Measurements from ENCODE around the gene PICK1.

Gene PICK1

GRCh38 chr22:38032681-38033521, 24.3 kb upstream of the PICK1 start (continued):
- TF ChIP-seq ZNF48 (tag by site-specific recombination; IDR thresholded peaks at IDR 0.05) = no peak
- TF ChIP-seq OVOL3 (tag by site-specific recombination; IDR thresholded peaks at IDR 0.05) = no peak
- TF ChIP-seq ZXDB (tag by site-specific recombination; IDR thresholded peaks at IDR 0.05) = no peak
- TF ChIP-seq ZNF664 (tag by site-specific recombination; IDR thresholded peaks at IDR 0.05) = no peak
- no peak for TF ChIP-seq ZNF426 (tag by site-specific recombination; IDR thresholded peaks at IDR 0.05)
- no peak for TF ChIP-seq WT1 (tag by site-specific recombination; IDR thresholded peaks at IDR 0.05)
- no peak for TF ChIP-seq ZSCAN18 (tag by site-specific recombination; IDR thresholded peaks at IDR 0.05)
- TF ChIP-seq TRIM28 (IDR thresholded peaks at IDR 0.05; ENCODE audit: borderline replicate concordance, low read length) = no peak
- TF ChIP-seq ZNF521 (tag by site-specific recombination; IDR thresholded peaks at IDR 0.05) = no peak
- no peak for TF ChIP-seq REPIN1 (tag by site-specific recombination; IDR thresholded peaks at IDR 0.05; ENCODE audit: low read depth)
- TF ChIP-seq SALL2 (tag by site-specific recombination; IDR thresholded peaks at IDR 0.05; ENCODE audit: borderline replicate concordance) = no peak
- peak; percentile 78; the same call in 1 of the 2 replicates for TF ChIP-seq ZNF558 (tag by site-specific recombination; IDR thresholded peaks at IDR 0.05)
- TF ChIP-seq ZFP3 (tag by site-specific recombination; IDR thresholded peaks at IDR 0.05; ENCODE audit: low read depth) = peak; percentile 89
- TF ChIP-seq, protein P1, sequence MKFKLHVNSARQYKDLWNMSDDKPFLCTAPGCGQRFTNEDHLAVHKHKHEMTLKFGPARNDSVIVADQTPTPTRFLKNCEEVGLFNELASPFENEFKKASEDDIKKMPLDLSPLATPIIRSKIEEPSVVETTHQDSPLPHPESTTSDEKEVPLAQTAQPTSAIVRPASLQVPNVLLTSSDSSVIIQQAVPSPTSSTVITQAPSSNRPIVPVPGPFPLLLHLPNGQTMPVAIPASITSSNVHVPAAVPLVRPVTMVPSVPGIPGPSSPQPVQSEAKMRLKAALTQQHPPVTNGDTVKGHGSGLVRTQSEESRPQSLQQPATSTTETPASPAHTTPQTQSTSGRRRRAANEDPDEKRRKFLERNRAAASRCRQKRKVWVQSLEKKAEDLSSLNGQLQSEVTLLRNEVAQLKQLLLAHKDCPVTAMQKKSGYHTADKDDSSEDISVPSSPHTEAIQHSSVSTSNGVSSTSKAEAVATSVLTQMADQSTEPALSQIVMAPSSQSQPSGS (tag by site-specific recombination; IDR thresholded peaks at IDR 0.05; ENCODE audit: low read depth) = peak; percentile 96
- TF ChIP-seq ZNF350 (tag by site-specific recombination; IDR thresholded peaks at IDR 0.05) = no peak
- 0 out of 2 replicates have a peak, but pooled peaks have one; percentile 52 for TF ChIP-seq ZBTB48 (tag by site-specific recombination; IDR thresholded peaks at IDR 0.05)
- TF ChIP-seq MZF1 (tag by site-specific recombination; IDR thresholded peaks at IDR 0.05; ENCODE audit: borderline replicate concordance) = no peak
- TF ChIP-seq ZNF132 (tag by site-specific recombination; IDR thresholded peaks at IDR 0.05; ENCODE audit: borderline replicate concordance) = no peak
- no peak for TF ChIP-seq ZNF621 (tag by site-specific recombination; IDR thresholded peaks at IDR 0.05)
- TF ChIP-seq ZNF701 (tag by site-specific recombination; IDR thresholded peaks at IDR 0.05) = no peak
- TF ChIP-seq ZNF548 (tag by site-specific recombination; IDR thresholded peaks at IDR 0.05) = no peak
- TF ChIP-seq, protein P2, sequence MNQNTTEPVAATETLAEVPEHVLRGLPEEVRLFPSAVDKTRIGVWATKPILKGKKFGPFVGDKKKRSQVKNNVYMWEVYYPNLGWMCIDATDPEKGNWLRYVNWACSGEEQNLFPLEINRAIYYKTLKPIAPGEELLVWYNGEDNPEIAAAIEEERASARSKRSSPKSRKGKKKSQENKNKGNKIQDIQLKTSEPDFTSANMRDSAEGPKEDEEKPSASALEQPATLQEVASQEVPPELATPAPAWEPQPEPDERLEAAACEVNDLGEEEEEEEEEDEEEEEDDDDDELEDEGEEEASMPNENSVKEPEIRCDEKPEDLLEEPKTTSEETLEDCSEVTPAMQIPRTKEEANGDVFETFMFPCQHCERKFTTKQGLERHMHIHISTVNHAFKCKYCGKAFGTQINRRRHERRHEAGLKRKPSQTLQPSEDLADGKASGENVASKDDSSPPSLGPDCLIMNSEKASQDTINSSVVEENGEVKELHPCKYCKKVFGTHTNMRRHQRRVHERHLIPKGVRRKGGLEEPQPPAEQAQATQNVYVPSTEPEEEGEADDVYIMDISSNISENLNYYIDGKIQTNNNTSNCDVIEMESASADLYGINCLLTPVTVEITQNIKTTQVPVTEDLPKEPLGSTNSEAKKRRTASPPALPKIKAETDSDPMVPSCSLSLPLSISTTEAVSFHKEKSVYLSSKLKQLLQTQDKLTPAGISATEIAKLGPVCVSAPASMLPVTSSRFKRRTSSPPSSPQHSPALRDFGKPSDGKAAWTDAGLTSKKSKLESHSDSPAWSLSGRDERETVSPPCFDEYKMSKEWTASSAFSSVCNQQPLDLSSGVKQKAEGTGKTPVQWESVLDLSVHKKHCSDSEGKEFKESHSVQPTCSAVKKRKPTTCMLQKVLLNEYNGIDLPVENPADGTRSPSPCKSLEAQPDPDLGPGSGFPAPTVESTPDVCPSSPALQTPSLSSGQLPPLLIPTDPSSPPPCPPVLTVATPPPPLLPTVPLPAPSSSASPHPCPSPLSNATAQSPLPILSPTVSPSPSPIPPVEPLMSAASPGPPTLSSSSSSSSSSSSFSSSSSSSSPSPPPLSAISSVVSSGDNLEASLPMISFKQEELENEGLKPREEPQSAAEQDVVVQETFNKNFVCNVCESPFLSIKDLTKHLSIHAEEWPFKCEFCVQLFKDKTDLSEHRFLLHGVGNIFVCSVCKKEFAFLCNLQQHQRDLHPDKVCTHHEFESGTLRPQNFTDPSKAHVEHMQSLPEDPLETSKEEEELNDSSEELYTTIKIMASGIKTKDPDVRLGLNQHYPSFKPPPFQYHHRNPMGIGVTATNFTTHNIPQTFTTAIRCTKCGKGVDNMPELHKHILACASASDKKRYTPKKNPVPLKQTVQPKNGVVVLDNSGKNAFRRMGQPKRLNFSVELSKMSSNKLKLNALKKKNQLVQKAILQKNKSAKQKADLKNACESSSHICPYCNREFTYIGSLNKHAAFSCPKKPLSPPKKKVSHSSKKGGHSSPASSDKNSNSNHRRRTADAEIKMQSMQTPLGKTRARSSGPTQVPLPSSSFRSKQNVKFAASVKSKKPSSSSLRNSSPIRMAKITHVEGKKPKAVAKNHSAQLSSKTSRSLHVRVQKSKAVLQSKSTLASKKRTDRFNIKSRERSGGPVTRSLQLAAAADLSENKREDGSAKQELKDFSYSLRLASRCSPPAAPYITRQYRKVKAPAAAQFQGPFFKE (tag by site-specific recombination; IDR thresholded peaks at IDR 0.05; ENCODE audit: borderline replicate concordance) = no peak
- TF ChIP-seq ZNF133 (tag by site-specific recombination; IDR thresholded peaks at IDR 0.05) = no peak
- no peak for TF ChIP-seq GFI1B (tag by site-specific recombination; IDR thresholded peaks at IDR 0.05)
- no peak for TF ChIP-seq ZNF580 (tag by site-specific recombination; IDR thresholded peaks at IDR 0.05)
- TF ChIP-seq ZNF776 (tag by site-specific recombination; IDR thresholded peaks at IDR 0.05; ENCODE audit: borderline replicate concordance) = no peak
- TF ChIP-seq ZSCAN16 (tag by site-specific recombination; IDR thresholded peaks at IDR 0.05) = no peak
- no peak for TF ChIP-seq HIC1 (tag by site-specific recombination; IDR thresholded peaks at IDR 0.05)
- TF ChIP-seq ZNF157 (tag by site-specific recombination; IDR thresholded peaks at IDR 0.05) = no peak
